Activated T-cell treated with anti-CD3 and anti-CD28 coated beads, Interleukin-2, amount 50 U/mL, for 24 hours (primary cell): ENCODE data around the gene PMF1.
A peak's percentile ranks its signal among the peaks of the same experiment; 100 is the strongest.

Experiments used
- DNase-seq: peaks from one replicate; pipeline ENCODE4 v3.0.0-alpha.2; 2020
- H3K27ac Mint-ChIP-seq: 2 replicates; pipeline ENCODE4 v1.8.0; 2020; ENCODE audit warnings: mild to moderate bottlenecking, mixed read lengths
- H3K27me3 Mint-ChIP-seq: 2 replicates; pipeline ENCODE4 v1.8.0; 2020; ENCODE audit warnings: mixed read lengths
- H3K36me3 Mint-ChIP-seq: 2 replicates; pipeline ENCODE4 v1.8.0; 2020; ENCODE audit warnings: low read depth, mixed read lengths
- H3K4me1 Mint-ChIP-seq: 2 replicates; pipeline ENCODE4 v1.8.0; 2020; ENCODE audit warnings: low read depth, mixed read lengths
- H3K4me3 Mint-ChIP-seq: 2 replicates; pipeline ENCODE4 v1.8.0; 2020; ENCODE audit warnings: mild to moderate bottlenecking, moderate library complexity, mixed read lengths
- H3K9me3 Mint-ChIP-seq: 2 replicates; pipeline ENCODE4 v1.8.0; 2020; ENCODE audit warnings: mixed read lengths

PMF1 gene

DNA sequence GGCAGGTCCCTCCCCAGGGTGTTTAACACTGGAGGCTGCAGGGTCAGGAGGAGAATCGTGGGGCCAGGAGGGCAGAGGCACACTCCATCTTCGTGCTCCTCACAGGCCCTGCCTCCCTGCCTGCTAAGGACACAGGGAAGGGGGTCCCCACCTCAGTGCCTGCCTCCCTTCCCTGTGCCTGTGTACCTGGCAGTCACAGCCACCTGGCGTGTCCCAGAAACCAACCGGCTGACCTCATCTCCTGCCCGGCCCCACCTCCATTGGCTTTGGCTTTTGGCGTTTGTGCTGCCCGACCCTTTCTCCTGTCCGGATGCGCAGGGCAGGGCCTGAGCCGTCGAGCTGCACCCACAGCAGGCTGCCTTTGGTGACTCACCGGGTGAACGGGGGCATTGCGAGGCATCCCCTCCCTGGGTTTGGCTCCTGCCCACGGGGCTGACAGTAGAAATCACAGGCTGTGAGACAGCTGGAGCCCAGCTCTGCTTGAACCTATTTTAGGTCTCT, 28.6 kb downstream of the PMF1 start:
- peaks cover 62% of the 10 kb centered on the region for H3K36me3 Mint-ChIP-seq
- no peak for DNase-seq
- H3K4me3 Mint-ChIP-seq, result no peak overlapping the region
- no peaks in the 10 kb centered on the region for H3K27me3 Mint-ChIP-seq
- H3K9me3 Mint-ChIP-seq, result no peaks in the 10 kb centered on the region
- H3K4me1 Mint-ChIP-seq, result peaks cover 28% of the 10 kb centered on the region
- H3K27ac Mint-ChIP-seq, result no peak overlapping the region

DNA sequence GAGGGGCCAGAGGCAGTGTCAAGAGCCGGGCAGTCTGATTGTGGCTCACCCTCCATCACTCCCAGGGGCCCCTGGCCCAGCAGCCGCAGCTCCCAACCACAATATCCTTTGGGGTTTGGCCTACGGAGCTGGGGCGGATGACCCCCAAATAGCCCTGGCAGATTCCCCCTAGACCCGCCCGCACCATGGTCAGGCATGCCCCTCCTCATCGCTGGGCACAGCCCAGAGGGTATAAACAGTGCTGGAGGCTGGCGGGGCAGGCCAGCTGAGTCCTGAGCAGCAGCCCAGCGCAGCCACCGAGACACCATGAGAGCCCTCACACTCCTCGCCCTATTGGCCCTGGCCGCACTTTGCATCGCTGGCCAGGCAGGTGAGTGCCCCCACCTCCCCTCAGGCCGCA, 29.1 kb downstream of the PMF1 start, which contains the start of gene BGLAP:
BGLAP (plus strand) TSS at position 259 of the 400 bp plus-strand sequence; CDS start at position 307, 48 bp downstream.
- Mint-ChIP-seq H3K4me1 (peaks cover 30% of the 10 kb centered on the region), H3K27ac (peak within 1 kb of the TSS; percentile 63), H3K27me3 (no peaks in the 10 kb centered on the region), H3K9me3 (no peaks in the 10 kb centered on the region), H3K36me3 (peaks cover 56% of the 10 kb centered on the region), H3K4me3 (no peak within 1 kb of the TSS)
- DNase-seq, result no peak

DNA sequence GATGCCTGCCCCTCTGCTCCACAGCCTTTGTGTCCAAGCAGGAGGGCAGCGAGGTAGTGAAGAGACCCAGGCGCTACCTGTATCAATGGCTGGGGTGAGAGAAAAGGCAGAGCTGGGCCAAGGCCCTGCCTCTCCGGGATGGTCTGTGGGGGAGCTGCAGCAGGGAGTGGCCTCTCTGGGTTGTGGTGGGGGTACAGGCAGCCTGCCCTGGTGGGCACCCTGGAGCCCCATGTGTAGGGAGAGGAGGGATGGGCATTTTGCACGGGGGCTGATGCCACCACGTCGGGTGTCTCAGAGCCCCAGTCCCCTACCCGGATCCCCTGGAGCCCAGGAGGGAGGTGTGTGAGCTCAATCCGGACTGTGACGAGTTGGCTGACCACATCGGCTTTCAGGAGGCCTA, 29.9 kb downstream of the PMF1 start:
- H3K27ac Mint-ChIP-seq, result peak overlapping the region; percentile 63
- H3K27me3 Mint-ChIP-seq, result no peaks in the 10 kb centered on the region
- no peak for DNase-seq
- peaks cover 51% of the 10 kb centered on the region for H3K36me3 Mint-ChIP-seq
- peaks cover 29% of the 10 kb centered on the region for H3K4me1 Mint-ChIP-seq
- H3K4me3 Mint-ChIP-seq, result no peak overlapping the region
- H3K9me3 Mint-ChIP-seq, result no peaks in the 10 kb centered on the region

DNA sequence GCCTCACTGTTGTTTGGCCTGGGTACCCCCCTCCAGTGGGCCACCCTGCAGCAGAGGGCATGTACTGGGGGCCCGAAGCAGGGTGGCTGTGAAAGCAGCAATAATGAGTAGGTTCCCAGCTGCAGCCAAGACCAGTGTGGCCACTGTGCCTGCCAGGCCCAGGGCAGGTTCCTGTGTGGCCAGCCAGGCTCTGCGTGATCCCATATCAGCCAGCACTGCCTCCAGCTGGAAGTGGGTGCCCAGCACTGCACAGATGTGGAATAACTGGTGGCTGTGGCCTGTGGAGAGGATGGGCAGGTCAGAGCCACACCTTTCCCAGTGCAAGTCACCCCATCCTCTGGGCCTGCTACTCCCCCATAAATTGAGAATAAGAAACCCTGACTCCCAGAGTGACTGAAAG, 31.3 kb downstream of the PMF1 start:
- Mint-ChIP-seq H3K4me3 (no peak overlapping the region), H3K9me3 (no peaks in the 10 kb centered on the region), H3K36me3 (peaks cover 43% of the 10 kb centered on the region), H3K27ac (peak overlapping the region; percentile 65), H3K27me3 (no peaks in the 10 kb centered on the region), H3K4me1 (peaks cover 22% of the 10 kb centered on the region)
- DNase-seq, result no peak

DNA sequence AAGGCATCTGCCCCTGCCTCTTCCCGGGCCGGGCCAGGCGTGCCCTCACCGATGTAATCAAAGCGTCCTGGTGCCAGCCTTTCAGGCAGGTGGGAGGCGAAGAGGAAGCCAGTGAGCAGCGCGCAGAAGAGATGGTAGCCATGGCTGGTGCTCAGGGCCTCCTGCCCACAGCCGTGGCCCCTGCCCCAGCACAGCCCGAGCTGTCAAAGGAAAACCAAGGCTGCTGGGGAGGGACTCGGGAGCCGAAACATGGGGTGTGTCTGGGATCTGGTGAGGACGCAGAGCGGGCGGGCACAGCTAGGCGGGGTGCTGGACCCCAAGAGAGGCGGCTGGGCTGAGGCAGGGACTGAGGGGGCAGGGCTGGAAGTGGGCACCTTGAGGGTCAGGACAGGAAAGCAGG, 31.9 kb downstream of the PMF1 start:
- Mint-ChIP-seq H3K4me3 (peak overlapping the region; percentile 63), H3K36me3 (peaks cover 43% of the 10 kb centered on the region), H3K27ac (peak overlapping the region; percentile 86), H3K4me1 (peaks cover 22% of the 10 kb centered on the region), H3K9me3 (no peaks in the 10 kb centered on the region), H3K27me3 (no peaks in the 10 kb centered on the region)
- DNase-seq, result no peak

DNA sequence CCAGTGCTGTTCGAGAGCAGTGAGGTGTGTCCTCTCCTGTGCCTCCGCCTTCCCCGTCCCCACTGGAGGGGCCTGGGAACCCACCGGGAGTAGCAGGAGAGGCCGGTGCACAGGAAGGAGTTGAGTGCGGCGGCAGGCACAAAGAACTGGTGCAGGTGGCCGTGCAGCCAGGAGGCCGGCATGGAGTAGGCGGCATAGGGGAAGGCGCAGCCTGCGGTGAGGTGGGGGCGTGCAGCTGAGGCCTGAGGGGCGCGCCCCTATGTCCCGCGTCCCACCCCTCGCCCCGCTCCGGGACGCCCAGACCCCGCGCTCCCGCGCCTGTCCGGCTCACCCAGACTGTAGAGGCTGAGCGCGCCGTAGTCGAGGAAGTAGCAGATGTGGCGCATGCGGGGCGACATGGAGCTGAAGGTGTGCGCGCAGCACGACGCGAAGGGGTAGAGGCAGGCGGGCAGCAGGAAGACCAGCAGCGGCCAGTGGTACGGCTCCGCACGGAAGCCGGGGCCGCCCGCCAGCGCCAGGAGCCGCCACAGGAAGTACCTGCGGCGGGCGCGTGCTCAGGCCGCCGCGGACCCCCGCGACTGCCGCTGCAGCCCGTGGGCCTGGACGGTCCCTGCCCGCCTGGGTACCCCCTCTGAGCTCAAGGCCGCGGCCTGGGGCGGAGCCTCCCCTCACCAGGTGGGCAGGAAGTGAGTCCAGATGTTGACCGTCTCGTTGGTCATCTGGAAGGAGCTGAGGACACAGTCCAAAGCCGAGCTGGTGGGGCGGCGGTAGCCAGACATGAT, 32.8 kb downstream of the PMF1 start:
- H3K36me3 Mint-ChIP-seq, result peaks cover 45% of the 10 kb centered on the region
- no peaks in the 10 kb centered on the region for H3K9me3 Mint-ChIP-seq
- peak overlapping the region; percentile 63 for H3K4me3 Mint-ChIP-seq
- no peaks in the 10 kb centered on the region for H3K27me3 Mint-ChIP-seq
- peak; percentile 69 for DNase-seq
- peak overlapping the region; percentile 86 for H3K27ac Mint-ChIP-seq
- H3K4me1 Mint-ChIP-seq, result peaks cover 22% of the 10 kb centered on the region

DNA sequence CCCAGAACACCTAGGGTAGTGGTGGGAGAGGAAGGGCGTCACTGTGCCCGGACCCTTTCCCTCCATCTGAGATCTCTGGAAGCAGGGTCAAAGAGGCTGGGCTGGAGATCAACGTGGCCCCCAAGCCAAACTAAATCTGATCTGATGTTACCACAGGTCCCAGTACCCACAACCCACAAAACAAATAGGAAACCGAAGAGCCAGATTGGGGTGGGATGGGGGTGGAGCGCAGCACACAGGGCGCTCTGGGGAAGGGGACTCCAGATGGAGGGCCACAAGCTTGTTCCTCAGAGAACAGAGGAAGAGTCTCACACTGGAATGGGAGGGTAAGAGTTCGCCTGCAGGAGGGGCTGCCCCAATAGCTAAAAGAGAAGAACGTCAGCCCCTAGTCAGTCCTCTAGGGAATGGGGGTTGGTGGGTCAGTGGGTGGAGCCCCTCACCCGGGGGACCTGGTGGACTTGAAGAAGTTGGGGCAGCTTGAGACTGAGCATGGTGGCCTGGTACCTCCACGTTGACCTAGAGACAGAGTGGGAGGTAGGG, 33.5 kb downstream of the PMF1 start:
- peak overlapping the region; percentile 8 for H3K27ac Mint-ChIP-seq

DNA sequence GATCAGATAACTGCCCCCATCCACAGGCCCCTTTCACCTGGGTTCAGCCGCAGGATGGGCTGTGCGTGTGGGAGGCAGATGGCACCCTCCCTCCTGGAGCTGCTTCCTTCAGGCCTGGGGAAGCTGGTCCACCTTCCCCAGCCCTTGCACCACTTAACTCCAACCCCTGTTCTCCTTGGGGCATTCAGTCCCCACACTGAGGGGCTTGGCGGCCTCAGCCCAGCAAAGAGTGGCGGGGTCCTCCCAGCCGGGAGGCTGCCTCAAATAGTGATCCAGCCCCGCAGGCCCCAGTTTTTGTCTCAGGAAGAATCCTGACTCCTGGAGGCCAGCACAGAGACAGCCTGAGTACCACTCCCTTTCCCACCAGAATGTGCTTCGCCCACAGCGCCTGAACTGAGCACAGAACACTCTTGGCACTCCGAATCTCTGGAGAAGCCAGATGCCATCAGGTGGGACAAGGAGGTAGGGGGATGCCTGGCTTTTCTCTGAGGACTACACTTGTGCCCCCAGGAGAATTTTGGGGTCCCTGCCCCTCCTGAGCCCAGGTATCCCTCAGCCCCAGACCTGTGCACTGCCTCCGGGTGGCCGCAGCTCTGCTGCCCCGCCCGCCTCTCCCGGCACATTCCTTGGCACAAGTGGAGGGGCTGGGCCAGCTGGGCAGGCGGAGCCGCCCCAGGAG, 34.1 kb downstream of the PMF1 start:
- DNase-seq, result peak; percentile 46
- H3K27me3 Mint-ChIP-seq, result no peaks in the 10 kb centered on the region
- peaks cover 46% of the 10 kb centered on the region for H3K36me3 Mint-ChIP-seq
- no peaks in the 10 kb centered on the region for H3K9me3 Mint-ChIP-seq
- peak overlapping the region; percentile 37 for H3K27ac Mint-ChIP-seq
- no peak overlapping the region for H3K4me3 Mint-ChIP-seq
- H3K4me1 Mint-ChIP-seq, result peaks cover 22% of the 10 kb centered on the region

More for the DNA sequence above, 33.5 kb downstream of the PMF1 start:
- Mint-ChIP-seq H3K36me3 (peaks cover 46% of the 10 kb centered on the region), H3K27me3 (no peaks in the 10 kb centered on the region), H3K4me1 (peaks cover 22% of the 10 kb centered on the region), H3K4me3 (no peak overlapping the region), H3K9me3 (no peaks in the 10 kb centered on the region)
- peak; percentile 47 for DNase-seq

DNA sequence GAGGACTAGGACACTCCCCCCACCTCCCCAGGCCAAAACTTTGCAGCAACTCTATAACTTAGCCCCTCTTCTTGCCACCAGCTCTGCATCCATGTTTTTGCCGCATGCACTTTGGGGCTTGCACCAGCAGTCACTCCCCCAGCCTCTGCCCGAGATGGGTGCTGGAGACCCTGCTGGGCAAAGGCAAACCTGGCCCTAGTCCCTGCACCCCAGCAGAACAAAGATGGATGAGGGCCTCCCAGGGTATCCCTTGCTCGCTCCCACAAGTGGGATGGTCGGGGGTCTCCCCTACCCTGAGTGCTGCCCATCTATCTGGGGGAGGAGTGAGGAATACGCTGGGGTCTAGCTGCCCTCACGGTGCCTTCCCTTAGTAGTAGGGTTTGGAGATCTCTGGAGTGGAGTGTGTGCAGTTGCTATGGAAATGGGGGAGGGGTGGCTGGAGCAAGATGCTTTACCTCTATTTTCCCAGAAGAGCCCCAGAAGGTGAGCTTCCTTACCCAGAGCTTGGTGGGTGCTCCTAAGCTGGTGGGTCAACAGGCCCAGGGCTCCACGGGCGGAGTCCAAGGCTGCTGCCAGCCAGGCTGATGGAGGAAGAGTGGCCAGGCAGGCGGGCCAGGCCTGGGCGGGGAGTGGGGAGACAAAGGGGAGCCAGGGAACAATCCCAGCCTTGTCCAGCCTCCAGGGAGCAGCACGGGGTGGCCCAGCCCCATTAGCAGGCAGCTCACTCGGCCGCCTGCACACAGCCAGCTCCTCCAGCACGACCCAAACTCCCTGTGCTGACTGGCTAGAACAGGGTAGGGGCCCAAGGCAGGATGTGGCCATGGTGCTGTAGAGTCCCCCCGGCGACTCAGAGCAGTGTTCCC, 34.9 kb downstream of the PMF1 start, which contains the start of gene PAQR6:
PAQR6 (minus strand) TSS at position 597 of the 863 bp plus-strand sequence. CDS start 1,325 bp downstream, outside the sequence.
- H3K27me3 Mint-ChIP-seq, result no peaks in the 10 kb centered on the region
- DNase-seq, result peak; percentile 44
- no peaks in the 10 kb centered on the region for H3K9me3 Mint-ChIP-seq
- H3K36me3 Mint-ChIP-seq, result peaks cover 51% of the 10 kb centered on the region
- no peak within 1 kb of the TSS for H3K4me3 Mint-ChIP-seq
- peak within 1 kb of the TSS; percentile 74 for H3K27ac Mint-ChIP-seq
- H3K4me1 Mint-ChIP-seq, result peaks cover 22% of the 10 kb centered on the region

DNA sequence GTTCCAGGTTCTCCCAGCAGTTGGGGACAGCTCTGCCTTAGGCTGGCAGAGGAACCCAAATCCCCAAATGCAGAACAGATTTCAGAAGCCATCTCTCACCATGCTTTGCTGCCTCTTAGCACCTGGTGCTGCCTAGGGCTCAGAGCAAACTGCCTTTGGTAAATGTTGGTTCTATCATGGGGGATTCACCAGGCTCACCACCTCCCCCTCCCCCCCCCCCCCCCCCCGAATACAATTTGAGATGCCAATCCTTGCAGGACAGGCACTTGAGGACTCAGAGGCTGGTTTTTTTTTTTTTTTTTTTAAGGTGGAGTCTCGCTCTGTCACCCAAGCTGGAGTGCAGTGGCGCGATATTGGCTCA, 35.5 kb downstream of the PMF1 start:
- no peak overlapping the region for H3K27ac Mint-ChIP-seq
- peaks cover 22% of the 10 kb centered on the region for H3K4me1 Mint-ChIP-seq
- no peaks in the 10 kb centered on the region for H3K27me3 Mint-ChIP-seq
- no peak overlapping the region for H3K4me3 Mint-ChIP-seq
- no peak for DNase-seq
- no peaks in the 10 kb centered on the region for H3K9me3 Mint-ChIP-seq
- peaks cover 54% of the 10 kb centered on the region for H3K36me3 Mint-ChIP-seq

DNA sequence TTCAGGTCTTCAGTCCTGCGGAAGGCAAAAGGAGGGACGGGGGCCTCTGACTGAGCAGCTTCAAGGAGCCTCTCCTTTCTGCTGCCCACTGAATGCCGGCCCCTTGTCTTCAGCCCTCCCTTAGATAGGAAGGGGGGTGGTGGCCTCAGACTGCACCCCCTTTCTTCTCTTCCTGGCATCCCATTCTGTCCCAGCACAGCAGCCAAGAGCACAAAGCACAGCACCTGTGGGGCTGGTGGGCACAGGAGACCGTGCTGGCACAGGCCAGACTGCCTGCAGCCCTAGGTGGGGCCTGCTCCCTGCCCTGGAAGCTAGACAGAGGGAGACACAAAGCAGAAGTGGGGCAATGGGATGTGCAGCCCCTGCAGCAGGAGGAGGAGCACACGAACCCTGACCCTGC, 36.8 kb downstream of the PMF1 start:
- Mint-ChIP-seq H3K9me3 (no peaks in the 10 kb centered on the region), H3K27ac (peak overlapping the region; percentile 57), H3K4me1 (peaks cover 21% of the 10 kb centered on the region), H3K27me3 (no peaks in the 10 kb centered on the region), H3K36me3 (peaks cover 61% of the 10 kb centered on the region), H3K4me3 (no peak overlapping the region)
- DNase-seq, result no peak

DNA sequence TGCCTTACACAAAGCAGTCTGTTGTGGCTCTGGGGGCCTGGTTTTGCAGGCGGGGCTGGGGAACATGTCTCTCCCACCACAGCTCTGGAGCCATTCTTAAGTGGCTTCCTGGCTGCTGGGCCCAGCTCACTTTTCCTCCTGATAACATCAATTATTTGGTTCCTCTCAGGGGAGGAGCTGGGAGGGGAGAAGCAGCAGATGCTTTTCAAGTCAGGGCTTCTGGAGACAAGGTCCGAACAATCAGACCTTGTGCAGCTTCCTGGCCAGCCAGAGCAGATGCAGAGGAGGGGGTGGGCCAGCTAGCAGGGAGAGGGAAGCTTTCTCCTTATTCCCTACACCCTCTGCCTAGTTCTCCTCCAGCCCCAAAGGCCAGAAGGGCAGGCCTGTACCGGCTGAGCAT, 38.7 kb downstream of the PMF1 start:
- peaks cover 3% of the 10 kb centered on the region for H3K4me1 Mint-ChIP-seq
- H3K36me3 Mint-ChIP-seq, result peaks cover 70% of the 10 kb centered on the region
- no peaks in the 10 kb centered on the region for H3K27me3 Mint-ChIP-seq
- no peak for DNase-seq
- no peaks in the 10 kb centered on the region for H3K9me3 Mint-ChIP-seq
- no peak overlapping the region for H3K4me3 Mint-ChIP-seq
- peak overlapping the region; percentile 47 for H3K27ac Mint-ChIP-seq

DNA sequence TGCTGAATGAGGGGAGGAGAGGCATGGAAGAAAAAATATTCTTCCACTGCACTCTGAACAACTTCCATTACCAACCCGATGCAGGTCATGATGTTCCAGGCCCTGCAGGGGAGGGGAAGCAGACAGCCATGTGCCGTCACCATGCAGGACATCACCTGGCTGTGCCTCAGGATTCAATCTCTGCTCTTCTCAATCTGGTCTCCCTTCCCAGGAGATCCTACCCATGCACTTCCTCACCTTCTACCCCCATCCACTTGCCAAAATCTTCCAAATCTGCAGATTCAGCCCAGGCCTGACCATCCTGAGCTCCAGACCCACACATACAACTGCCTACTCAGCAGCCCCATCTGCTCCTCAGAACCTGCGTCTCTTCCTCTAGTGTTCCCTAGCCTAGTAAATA, 40.8 kb downstream of the PMF1 start:
- H3K4me1 Mint-ChIP-seq, result peaks cover 2% of the 10 kb centered on the region
- no peak overlapping the region for H3K4me3 Mint-ChIP-seq
- DNase-seq, result no peak
- no peaks in the 10 kb centered on the region for H3K9me3 Mint-ChIP-seq
- no peaks in the 10 kb centered on the region for H3K27me3 Mint-ChIP-seq
- H3K27ac Mint-ChIP-seq, result peak overlapping the region; percentile 81
- peaks cover 87% of the 10 kb centered on the region for H3K36me3 Mint-ChIP-seq

DNA sequence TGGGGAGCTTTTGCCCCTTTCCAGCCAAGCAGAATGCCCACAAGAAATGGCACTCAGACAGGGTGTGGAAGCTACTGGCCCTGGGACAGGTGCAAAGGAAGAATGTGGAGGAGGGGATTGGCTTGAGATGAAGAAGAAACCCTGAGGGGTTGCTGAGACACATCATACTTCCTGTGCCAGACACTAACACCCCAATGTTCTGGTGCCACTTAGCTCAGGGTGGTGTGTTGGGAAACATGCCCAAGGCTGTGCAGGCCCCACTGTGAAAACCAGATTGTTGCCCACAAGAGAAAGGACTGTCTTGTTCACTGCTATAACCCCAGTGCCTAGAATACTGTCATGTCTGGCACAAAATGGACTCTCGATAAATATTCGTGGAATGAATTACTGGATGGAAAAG, 44.9 kb downstream of the PMF1 start:
- DNase-seq, result no peak

More for the DNA sequence above, 44.9 kb downstream of the PMF1 start:
- Mint-ChIP-seq H3K9me3 (no peaks in the 10 kb centered on the region), H3K27me3 (no peaks in the 10 kb centered on the region), H3K27ac (peak overlapping the region; percentile 77), H3K4me3 (no peak overlapping the region), H3K36me3 (peaks cover 85% of the 10 kb centered on the region), H3K4me1 (peaks cover 6% of the 10 kb centered on the region)
